Ovary (tissue), 3 donors: Measurements from ENCODE around the gene CACNA2D4.

Source experiments
- CTCF ChIP-seq, 3 donors: fragments of 450-650 bp in 2 of 3; fragments of 200-600 bp in 1 of 3; IDR thresholded peaks; one replicate each; pipeline versions ENCODE4 v1.5.1 to v1.8.0; 2016 to 2022; ENCODE audit warnings: antibody characterized with exemption in 3 of 3, mild to moderate bottlenecking in 1 of 3
- POLR2A ChIP-seq: fragments of 450-650 bp; IDR thresholded peaks from one replicate; pipeline ENCODE4 v1.6.1; 2017; ENCODE audit warnings: antibody characterized with exemption, mild to moderate bottlenecking, moderate library complexity
- donor health status: DM: no; HTN: no; CAD: no.

- TF ChIP-seq CTCF (IDR thresholded peaks at IDR 0.05) (no peak), POLR2A (no peak)
Observed at GRCh38 chr12:1913377-1914113, 4.9 kb downstream of the CACNA2D4 start.
